Stomach (tissue), 4 donors: ENCODE data around the gene SLC25A24.
"Not testable (repeated sequence)": the region's sequence is repeated elsewhere in the genome, so short reads cannot be mapped to it uniquely, and the experiment has no call there.

ENCODE experiments used
- EP300 ChIP-seq: sonication (generic); formaldehyde crosslinking; IDR thresholded peaks from one replicate; pipeline ENCODE4 v1.6.1; 2017; ENCODE audit warnings: antibody characterized with exemption
- POLR2AphosphoS5 ChIP-seq, 3 donors: sonication (generic); formaldehyde crosslinking; IDR thresholded peaks; one replicate each; pipeline ENCODE4 v1.6.1; 2016; ENCODE audit warnings: antibody characterized with exemption in 3 of 3

DNA sequence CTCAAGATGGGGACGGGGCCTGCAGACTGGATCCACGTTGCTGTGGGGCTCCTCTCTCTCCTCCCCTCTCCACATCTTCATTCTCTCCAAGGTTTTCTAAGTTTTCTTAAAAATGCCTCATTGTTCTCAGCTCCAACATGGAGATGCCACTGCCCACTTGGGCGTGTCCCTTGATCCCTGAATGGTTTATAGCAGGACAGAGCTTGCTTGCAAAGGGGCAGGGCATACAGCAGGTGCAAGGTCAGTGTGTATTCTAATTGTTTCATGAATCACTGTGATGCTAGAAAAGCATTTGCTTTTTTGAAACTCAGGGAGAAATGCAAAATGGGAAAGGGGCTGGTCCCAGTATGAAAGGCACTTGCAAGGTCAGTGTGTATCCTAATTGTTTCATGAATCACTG lies 29.8 kb upstream of the SLC25A24 start:
- not testable (repeated sequence) for TF ChIP-seq EP300; POLR2AphosphoS5 (IDR thresholded peaks at IDR 0.05)
